IMR-90 (cell line): ENCODE measurements around the gene TGOLN2. TPM values are rescaled to one million over a fixed set of nuclear protein-coding genes. Genes with fewer than 3 reads are reported as not detected.

Experiments
- ATAC-seq: fragments of 200-7000 bp; cut with Tn5 transposase; 2 replicates; pipeline ENCODE4 v1.9.1; 2020; ENCODE audit warnings: low read depth, mild to moderate bottlenecking, moderate library complexity
- BruUV-seq: library from RNA; stranded (reverse); fragments of 400-500 nt; replicated peaks from 2 replicates; lab custom pipeline; 2021; lab: Mats Ljungman, UMichigan
- CTCF ChIA-PET: fragments of 300-600 bp; formaldehyde crosslinking; extraction: SDS; loops from one replicate; lab custom pipeline; 2021; ENCODE audit warnings: antibody characterized with exemption; lab: Yijun Ruan, JAX
- POLR2A ChIA-PET: fragments of 300-600 bp; sonication (Branson Sonifier 250); formaldehyde crosslinking; loops from one replicate; lab custom pipeline; 2022; ENCODE audit warnings: antibody characterized with exemption; ENCODE audit not compliant: unreplicated experiment; lab: Charles Lee
- DNase-seq: peaks from one replicate; pipeline ENCODE4 v3.0.0; 2013
- H2AFZ ChIP-seq: replicated peaks from 2 replicates; pipeline ENCODE3; 2013; ENCODE audit warnings: low read length, mild to moderate bottlenecking; ENCODE audit not compliant: poor library complexity
- H2AK5ac ChIP-seq: 2 replicates; pipeline ENCODE4 v1.6.1; 2013; ENCODE audit warnings: low read depth, low read length, inconsistent platforms
- H2AK9ac ChIP-seq: replicated peaks from 2 replicates; pipeline ENCODE3; 2013; ENCODE audit warnings: mild to moderate bottlenecking, low read depth, low read length, moderate library complexity; ENCODE audit not compliant: poor library complexity
- H2BK120ac ChIP-seq: 2 replicates; pipeline ENCODE4 v1.6.1; 2013; ENCODE audit warnings: low read depth, low read length, inconsistent platforms
- H2BK15ac ChIP-seq: 3 replicates; pipeline ENCODE4 v1.6.1; 2013; ENCODE audit warnings: low read depth, low read length, inconsistent platforms
- H2BK20ac ChIP-seq: 2 replicates; pipeline ENCODE4 v1.6.1; 2013; ENCODE audit warnings: low read depth, mild to moderate bottlenecking, inconsistent platforms, low read length, moderate library complexity
- H2BK5ac ChIP-seq: 2 replicates; pipeline ENCODE4 v1.6.1; 2013; ENCODE audit warnings: mild to moderate bottlenecking, low read depth, low read length, inconsistent platforms; ENCODE audit not compliant: poor library complexity, severe bottlenecking
- H3K14ac ChIP-seq: replicated peaks from 2 replicates; pipeline ENCODE4 v1.6.1; 2013; ENCODE audit warnings: low read depth, low read length, inconsistent platforms
- H3K18ac ChIP-seq: 2 replicates; pipeline ENCODE4 v1.6.1; 2013; ENCODE audit warnings: low read depth, low read length, control low read depth
- H3K23ac ChIP-seq: 2 replicates; pipeline ENCODE4 v1.6.1; 2013; ENCODE audit warnings: low read depth, low read length, inconsistent platforms
- H3K27ac ChIP-seq: 2 replicates; pipeline ENCODE4 v1.5.1; 2013; ENCODE audit warnings: mild to moderate bottlenecking, control low read depth, low read length; ENCODE audit not compliant: insufficient read depth
- H3K27me3 ChIP-seq: 2 replicates; pipeline ENCODE4 v1.6.1; 2013; ENCODE audit warnings: low read length; ENCODE audit not compliant: control insufficient read depth, insufficient read depth
- H3K36me3 ChIP-seq: 2 replicates; pipeline ENCODE4 v1.6.1; 2013; ENCODE audit warnings: low read length, mixed read lengths; ENCODE audit not compliant: control insufficient read depth, insufficient read depth
- H3K4ac ChIP-seq: 2 replicates; pipeline ENCODE4 v1.6.1; 2013; ENCODE audit warnings: low read depth, low read length, inconsistent platforms
- H3K4me1 ChIP-seq: 2 replicates; pipeline ENCODE4 v1.6.1; 2013; ENCODE audit warnings: low read length, mixed read lengths; ENCODE audit not compliant: control insufficient read depth, insufficient read depth
- H3K4me2 ChIP-seq: 2 replicates; pipeline ENCODE4 v1.6.1; 2013; ENCODE audit warnings: low read depth, mild to moderate bottlenecking, control low read depth, low read length, moderate library complexity
- H3K4me3 ChIP-seq: 2 replicates; pipeline ENCODE4 v1.5.1; 2013; ENCODE audit warnings: low read depth, mild to moderate bottlenecking, control low read depth, low read length, moderate library complexity; ENCODE audit not compliant: insufficient read depth
- H3K56ac ChIP-seq: 2 replicates; pipeline ENCODE4 v1.6.1; 2013; ENCODE audit warnings: low read length, inconsistent platforms; ENCODE audit not compliant: insufficient read depth; ENCODE audit errors: extremely low read depth
- H3K79me1 ChIP-seq, 2 experiments: 2 replicates each; pipeline ENCODE4 v1.6.1; 2013; ENCODE audit warnings: low read length in 2 of 2, inconsistent platforms in 1 of 2, low read depth in 1 of 2
- H3K9ac ChIP-seq: 2 replicates; pipeline ENCODE4 v1.6.1; 2013; ENCODE audit warnings: low read depth, low read length, control low read depth
- H3K9me1 ChIP-seq: 2 replicates; pipeline ENCODE4 v1.6.1; 2013; ENCODE audit warnings: low read length, inconsistent platforms; ENCODE audit not compliant: insufficient read depth
- H3K9me3 ChIP-seq: 2 replicates; pipeline ENCODE4 v1.6.1; 2013; ENCODE audit warnings: low read length; ENCODE audit not compliant: control insufficient read depth, insufficient read depth
- H4K20me1 ChIP-seq: 2 replicates; pipeline ENCODE4 v1.6.1; 2013; ENCODE audit warnings: low read length, inconsistent platforms; ENCODE audit not compliant: insufficient read depth
- H4K5ac ChIP-seq: 2 replicates; pipeline ENCODE4 v1.6.1; 2013; ENCODE audit warnings: mild to moderate bottlenecking, low read depth, low read length, control low read depth
- H4K8ac ChIP-seq, 2 experiments: 2 replicates each; pipeline ENCODE4 v1.6.1; 2013; ENCODE audit warnings: low read depth in 2 of 2, low read length in 2 of 2, control low read depth in 1 of 2, inconsistent platforms in 1 of 2
- H4K91ac ChIP-seq: 2 replicates; pipeline ENCODE4 v1.6.1; 2013; ENCODE audit warnings: low read depth, low read length, inconsistent platforms; ENCODE audit not compliant: insufficient read depth
- POLR2A ChIP-seq: IDR thresholded peaks from 2 replicates; pipeline ENCODE4 v1.6.1; 2012; ENCODE audit warnings: mild to moderate bottlenecking, low read depth, low read length
- dilution Hi-C: fragments of 300-500 bp; cut with HindIII; formaldehyde crosslinking; loops from one replicate; pipeline ENCODE4 v1.14.3; 2018; ENCODE audit warnings: low sequenced_read_pairs; ENCODE audit not compliant: unreplicated experiment
- in situ Hi-C: fragments of 300-500 bp; cut with MboI; formaldehyde crosslinking; loops from 3 replicates; pipeline ENCODE4 v1.14.3; 2019; ENCODE audit warnings: low sequenced_read_pairs, inconsistent platforms, mixed read lengths
- intact Hi-C: fragments of 100-400 bp; cut with micrococcal nuclease; formaldehyde crosslinking; loops from 2 replicates; pipeline ENCODE4 v1.10.0; 2022
- polyA plus RNA-seq, 3 experiments: library from polyadenylated mRNA; depleted of rRNA; stranded (reverse); fragments of >200 nt; gene quantifications; 2 replicates each; pipeline ENCODE4 v1.2.3, GENCODE V29; 2012; ENCODE audit warnings: low replicate concordance in 1 of 3
- total RNA-seq: library from RNA; depleted of rRNA; stranded (reverse); fragments of >200 nt; gene quantifications from 2 replicates; pipeline ENCODE4 v1.2.3, GENCODE V29; 2012

Gene TGOLN2
- total and polyA plus RNA-seq, 2 of the 4 experiments (the other 2 are of a cell fraction), result 57.7 to 92.3 TPM

GRCh38 chr2:85368921-85369320, 41.1 kb upstream of the TGOLN2 start:
- peaks cover 9% of the 10 kb centered on the region for H3K36me3 ChIP-seq
- H3K9me1 ChIP-seq, result peaks cover 11% of the 10 kb centered on the region
- ChIA-PET CTCF (no interaction called here), POLR2A (no interaction called here)
- no peak overlapping the region for H4K5ac ChIP-seq
- no peak overlapping the region for H3K56ac ChIP-seq
- no peak overlapping the region for H2AK5ac ChIP-seq
- in situ Hi-C loops (no loop called here), intact Hi-C loops (no loop called here), dilution Hi-C loops (no loop called here)
- no peaks in the 10 kb centered on the region for H4K20me1 ChIP-seq
- no peak overlapping the region for H3K4me2 ChIP-seq
- no TSS peak for BruUV-seq
- H3K79me1 ChIP-seq, result no peaks in the 10 kb centered on the region
- H4K91ac ChIP-seq, result no peak overlapping the region
- no peaks in the 10 kb centered on the region for H3K27me3 ChIP-seq
- no peak overlapping the region for H3K27ac ChIP-seq
- no peak overlapping the region for H3K14ac ChIP-seq
- no peak overlapping the region for H2BK120ac ChIP-seq
- H3K4me1 ChIP-seq, result peaks cover 3% of the 10 kb centered on the region; the same call in 1 of the 2 replicates
- H2BK20ac ChIP-seq, result no peak overlapping the region
- no peak overlapping the region for H3K4me3 ChIP-seq
- H2AFZ ChIP-seq, result no peak overlapping the region
- H2BK15ac ChIP-seq, result no peak overlapping the region
- no peak overlapping the region for H3K18ac ChIP-seq
- H2BK5ac ChIP-seq, result no peak overlapping the region
- H4K8ac ChIP-seq, result no peak overlapping the region
- H3K4ac ChIP-seq, result no peak overlapping the region
- H3K23ac ChIP-seq, result no peak overlapping the region
- no peaks in the 10 kb centered on the region for H3K9me3 ChIP-seq
- TF ChIP-seq POLR2A, result no peak
- DNase-seq, result no peak
- no peak overlapping the region for H2AK9ac ChIP-seq
- H3K9ac ChIP-seq, result no peak overlapping the region
- no peak; the same call in 1 of the 2 replicates for ATAC-seq
